OCI-LY7 (cell line): ENCODE data around the gene SFRP4. TPM values are rescaled to one million over a fixed set of nuclear protein-coding genes. Genes with fewer than 3 reads are reported as not detected.

Source experiments
- BruUV-seq: library from RNA; stranded (reverse); fragments of 400-500 nt; replicated peaks from 2 replicates; lab custom pipeline; 2021; lab: Mats Ljungman, UMichigan
- CTCF ChIA-PET: fragments of 300-600 bp; sonication (Branson Sonifier 250); formaldehyde crosslinking; loops from one replicate; lab custom pipeline; 2022; ENCODE audit warnings: antibody characterized with exemption; ENCODE audit not compliant: unreplicated experiment; lab: Charles Lee
- POLR2A ChIA-PET: fragments of 300-600 bp; sonication (Branson Sonifier 250); formaldehyde crosslinking; loops from one replicate; lab custom pipeline; 2022; ENCODE audit warnings: antibody characterized with exemption; lab: Charles Lee
- DNase-seq: peaks from one replicate; pipeline ENCODE4 v3.0.0-alpha.2; 2015; ENCODE audit warnings: low spot score
- H2AFZ ChIP-seq: fragments of 200-600 bp; sonication (generic), shearing (Covaris generic); 2 replicates; pipeline ENCODE4 v1.6.1; 2014; ENCODE audit warnings: mild to moderate bottlenecking, antibody characterized with exemption, low read length, moderate library complexity
- H3K27ac ChIP-seq: fragments of 200-600 bp; sonication (generic); 2 replicates; pipeline ENCODE4 v1.5.1; 2014; ENCODE audit warnings: mixed run types, low read depth, mild to moderate bottlenecking, moderate library complexity, low read length, inconsistent platforms; ENCODE audit not compliant: poor library complexity, severe bottlenecking
- H3K36me3 ChIP-seq: fragments of 200-600 bp; sonication (generic); 2 replicates; pipeline ENCODE4 v1.6.1; 2014; ENCODE audit warnings: mild to moderate bottlenecking, antibody characterized with exemption, low read length, moderate library complexity, mixed read lengths; ENCODE audit not compliant: insufficient read depth
- H3K4me1 ChIP-seq: fragments of 200-600 bp; sonication (generic); 2 replicates; pipeline ENCODE4 v1.5.1; 2014; ENCODE audit warnings: mild to moderate bottlenecking, low read length; ENCODE audit not compliant: insufficient read depth, poor library complexity, severe bottlenecking
- H3K4me2 ChIP-seq: fragments of 200-600 bp; sonication (generic); 2 replicates; pipeline ENCODE4 v1.6.1; 2014; ENCODE audit warnings: mild to moderate bottlenecking, low read length
- H3K4me3 ChIP-seq: fragments of 200-600 bp; sonication (generic); 2 replicates; pipeline ENCODE4 v1.5.1; 2014; ENCODE audit warnings: mild to moderate bottlenecking, low read depth, low read length; ENCODE audit not compliant: poor library complexity, severe bottlenecking
- H3K79me2 ChIP-seq: fragments of 200-600 bp; sonication (generic); 2 replicates; pipeline ENCODE4 v1.6.1; 2016; ENCODE audit warnings: low read depth, mild to moderate bottlenecking, low read length, moderate library complexity, mixed read lengths; ENCODE audit not compliant: insufficient read depth
- H3K9me2 ChIP-seq: fragments of 200-600 bp; sonication (generic); 2 replicates; pipeline ENCODE4 v1.6.1; 2016; ENCODE audit warnings: mild to moderate bottlenecking, low read length, mixed read lengths; ENCODE audit not compliant: insufficient read depth
- H3K9me3 ChIP-seq: fragments of 200-600 bp; sonication (generic); 2 replicates; pipeline ENCODE4 v1.6.1; 2014; ENCODE audit warnings: mild to moderate bottlenecking, mixed run types, low read length, mixed read lengths
- H4K20me1 ChIP-seq: fragments of 200-600 bp; sonication (generic); 2 replicates; pipeline ENCODE4 v1.6.1; 2014; ENCODE audit warnings: mild to moderate bottlenecking, antibody characterized with exemption, low read length, moderate library complexity, mixed read lengths; ENCODE audit not compliant: insufficient read depth
- CTCF ChIP-seq: fragments of 200-600 bp; sonication (generic); conservative IDR thresholded peaks from 2 replicates; pipeline ENCODE4 v1.5.1; 2014; ENCODE audit warnings: mild to moderate bottlenecking, antibody characterized with exemption, low read length, moderate library complexity, mixed read lengths
- EZH2phosphoT487 ChIP-seq: fragments of 200-600 bp; sonication (generic); IDR thresholded peaks from 2 replicates; pipeline ENCODE4 v1.6.1; 2018; ENCODE audit warnings: low read depth, borderline replicate concordance, mild to moderate bottlenecking, mixed run types, antibody characterized with exemption, low read length, moderate library complexity, mixed read lengths
- intact Hi-C: fragments of 100-400 bp; cut with micrococcal nuclease; formaldehyde crosslinking; loops from one replicate; pipeline ENCODE4 v1.10.0; 2022; ENCODE audit not compliant: unreplicated experiment
- total RNA-seq, 2 experiments: library from RNA; depleted of rRNA in 1 of 2; stranded (reverse); fragments of >200 nt in 1 of 2; shearing (Covaris generic) in 1 of 2; gene quantifications; 2 replicates each; pipeline ENCODE4 v1.2.3, GENCODE V29; 2014 to 2022

Gene SFRP4
- total RNA-seq, 2 experiments from 2014 or later = not detected

- H3K27ac ChIP-seq = no peak overlapping the region
- no peaks in the 10 kb centered on the region for H3K9me2 ChIP-seq
- H4K20me1 ChIP-seq = no peaks in the 10 kb centered on the region; the same call in 1 of the 2 replicates
- H3K9me3 ChIP-seq = no peaks in the 10 kb centered on the region
- ChIA-PET CTCF (no interaction called here), POLR2A (no interaction called here)
- no peaks in the 10 kb centered on the region for H3K36me3 ChIP-seq
- intact Hi-C loops = no loop called here
- no peak for DNase-seq
- no peak overlapping the region for H2AFZ ChIP-seq
- TF ChIP-seq CTCF (no peak), EZH2phosphoT487 (no peak)
- H3K4me1 ChIP-seq = no peaks in the 10 kb centered on the region
- H3K4me2 ChIP-seq = no peak overlapping the region
- no peaks in the 10 kb centered on the region for H3K79me2 ChIP-seq
- H3K4me3 ChIP-seq = no peak overlapping the region
- BruUV-seq = no TSS peak
These were observed 7.9 kb upstream of the SFRP4 start for GRCh38 chr7:37924491-37925041.

- no peak overlapping the region for H3K4me3 ChIP-seq
- H4K20me1 ChIP-seq = no peaks in the 10 kb centered on the region; the same call in 1 of the 2 replicates
- no peak for TF ChIP-seq CTCF
- TF ChIP-seq EZH2phosphoT487 = no peak
- no peak overlapping the region for H3K4me2 ChIP-seq
- ChIA-PET POLR2A (no interaction called here), CTCF (no interaction called here)
- H3K79me2 ChIP-seq = no peaks in the 10 kb centered on the region
- no peaks in the 10 kb centered on the region for H3K4me1 ChIP-seq
- DNase-seq = no peak
- no peak overlapping the region for H3K27ac ChIP-seq
- H3K36me3 ChIP-seq = no peaks in the 10 kb centered on the region
- H3K9me3 ChIP-seq = no peaks in the 10 kb centered on the region
- no peaks in the 10 kb centered on the region for H3K9me2 ChIP-seq
- intact Hi-C loops = no loop called here
- H2AFZ ChIP-seq = no peak overlapping the region
- BruUV-seq = no TSS peak
These were observed 7.4 kb upstream of the SFRP4 start for GRCh38 chr7:37923996-37924395.

- Histone ChIP-seq H4K20me1 (no peaks in the 10 kb centered on the region), H3K9me3 (no peaks in the 10 kb centered on the region), H3K27ac (no peak overlapping the region), H3K4me3 (no peak overlapping the region), H3K79me2 (no peaks in the 10 kb centered on the region), H3K4me2 (no peak overlapping the region), H2AFZ (no peak overlapping the region), H3K36me3 (no peaks in the 10 kb centered on the region), H3K4me1 (no peaks in the 10 kb centered on the region), H3K9me2 (no peaks in the 10 kb centered on the region)
- ChIA-PET POLR2A (no interaction called here), CTCF (no interaction called here)
- DNase-seq = no peak
- BruUV-seq = no TSS peak
- intact Hi-C loops = no loop called here
- no peak for TF ChIP-seq CTCF
- TF ChIP-seq EZH2phosphoT487 = no peak
These were observed 5.3 kb upstream of the SFRP4 start for GRCh38 chr7:37921876-37922275.
